Measurements from ENCODE around the gene C17orf107.

The C17orf107 gene

GRCh38 chr17:4950746-4951204 lies 51.4 kb downstream of the C17orf107 start, which contains the start of gene ENO3:
Gene ENO3, plus strand, starts transcription at chr17:4951119. Its CDS starts 711 bp downstream, at chr17:4951830.
- peak within 1 kb of the TSS; percentile 48 for H3K4me3 ChIP-seq (ENCODE audit: low read depth, low read length)
- no peaks in the 10 kb centered on the region for H3K27me3 ChIP-seq (replicated peaks)
- H3K36me3 ChIP-seq (replicated peaks) = peaks cover 23% of the 10 kb centered on the region
- H3K27ac ChIP-seq = peak within 1 kb of the TSS; percentile 88
- no peak for TF ChIP-seq CTCF (IDR thresholded peaks at IDR 0.05; ENCODE audit: low read depth, low read length, missing control alignments)
- in situ Hi-C loops (cut with HindIII; ENCODE audit: low pct_ligation_motif_present, low sequenced_read_pairs) = no loop called here
- DNase-seq = no peak

- in situ Hi-C loops (cut with HindIII; ENCODE audit: low pct_ligation_motif_present, low sequenced_read_pairs) = no loop called here
- H3K36me3 ChIP-seq (replicated peaks) = peaks cover 16% of the 10 kb centered on the region
- no peak for DNase-seq
- no peak for TF ChIP-seq CTCF (IDR thresholded peaks at IDR 0.05; ENCODE audit: low read depth, low read length, missing control alignments)
- H3K27ac ChIP-seq = no peak overlapping the region
- no peaks in the 10 kb centered on the region for H3K27me3 ChIP-seq (replicated peaks)
- no peak overlapping the region for H3K4me3 ChIP-seq (ENCODE audit: low read depth, low read length)
Observed at GRCh38 chr17:4951486-4951885, 52.1 kb downstream of the C17orf107 start.

Data from brain microvascular endothelial cell (primary cell).